Mononuclear cell (primary cell): ENCODE measurements around the gene USP7. TPM values are rescaled to one million over a fixed set of nuclear protein-coding genes. Genes with fewer than 3 reads are reported as not detected.

Source experiments
- H3K27me3 ChIP-seq: 2 replicates; pipeline ENCODE4 v1.6.0; 2011; ENCODE audit warnings: low read length, control low read depth; ENCODE audit not compliant: insufficient read depth
- H3K4me1 ChIP-seq: 2 replicates; pipeline ENCODE4 v1.5.1; 2011; ENCODE audit warnings: mild to moderate bottlenecking, low read length, control low read depth; ENCODE audit not compliant: insufficient read depth
- H3K4me3 ChIP-seq: 2 replicates; pipeline ENCODE4 v1.5.1; 2011; ENCODE audit warnings: mild to moderate bottlenecking, low read length, moderate library complexity
- H3K9me3 ChIP-seq: 2 replicates; pipeline ENCODE4 v1.5.1; 2011; ENCODE audit warnings: low read depth, mild to moderate bottlenecking, control low read depth, low read length
- total RNA-seq: library from RNA; depleted of rRNA; stranded (reverse); fragments of >200 nt; gene quantifications from one replicate; pipeline ENCODE4 v1.2.3, GENCODE V29; 2012

The USP7 gene
- total RNA-seq, 1 donor = 209 TPM

DNA sequence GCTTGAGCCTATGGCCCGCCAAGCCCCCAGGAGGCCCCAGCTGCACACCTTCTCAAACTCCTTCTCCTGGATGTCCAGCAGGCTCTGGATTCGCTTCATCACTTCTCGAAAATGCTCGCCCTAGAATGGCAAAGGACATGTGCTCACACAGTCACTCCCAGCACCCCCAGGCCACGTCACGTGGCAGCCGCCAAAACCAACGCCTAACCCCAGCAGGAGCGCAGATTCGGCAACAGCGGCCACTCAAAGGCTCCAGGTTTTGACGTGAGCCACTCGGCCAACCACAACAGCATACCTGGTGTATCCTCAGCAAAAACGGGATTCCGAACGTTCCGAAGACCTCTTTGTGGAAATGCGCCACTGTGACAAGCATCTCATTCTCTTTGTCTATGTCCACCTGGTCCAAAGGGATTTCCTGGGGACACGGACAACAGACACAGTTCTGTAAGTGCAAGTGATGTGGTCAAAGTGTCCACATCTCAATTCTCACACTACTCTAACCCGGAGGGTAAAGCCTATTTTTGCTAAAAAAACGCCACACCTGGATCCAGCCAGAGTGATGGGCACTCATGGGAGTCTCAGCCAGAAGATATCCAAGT, 68.9 kb downstream of the USP7 start:
- peaks cover 4% of the 10 kb centered on the region for H3K4me1 ChIP-seq
- H3K4me3 ChIP-seq = no peak overlapping the region
- no peaks in the 10 kb centered on the region for H3K27me3 ChIP-seq
- H3K9me3 ChIP-seq = no peaks in the 10 kb centered on the region

DNA sequence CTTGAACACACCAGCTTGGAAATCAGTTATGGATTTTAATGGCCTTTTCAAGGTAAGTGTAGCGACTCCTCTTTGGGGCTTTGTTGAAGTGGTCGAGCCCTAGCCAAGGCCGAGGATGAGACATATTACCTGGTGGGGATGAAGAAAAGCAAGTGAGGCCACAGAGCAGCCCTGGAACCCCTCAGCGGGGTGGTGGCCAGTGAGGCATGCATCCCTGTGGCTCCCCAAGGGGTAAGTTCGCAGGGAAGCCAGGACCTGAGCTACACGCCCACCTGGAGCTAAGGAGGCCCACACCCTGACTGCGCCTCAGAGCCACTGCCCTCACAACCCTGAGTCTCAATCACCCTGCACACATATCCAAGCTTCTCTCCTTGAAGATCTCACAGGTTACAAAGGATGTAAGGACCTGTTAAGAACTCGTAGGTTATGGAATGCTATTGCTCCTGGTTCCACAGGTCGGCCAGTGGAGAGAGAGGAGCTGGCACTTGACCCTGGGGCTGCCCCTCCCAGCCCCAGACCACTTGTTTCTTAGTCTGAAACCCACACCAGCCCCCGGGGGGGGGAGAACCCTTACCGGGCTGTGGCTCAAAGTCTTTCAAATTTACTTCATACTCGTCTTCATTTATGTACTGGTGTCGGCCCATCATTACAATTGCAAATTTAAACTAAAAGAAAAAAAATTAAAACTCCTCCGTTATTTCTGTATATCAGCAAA, 69.6 kb downstream of the USP7 start:
- peaks cover 4% of the 10 kb centered on the region for H3K4me1 ChIP-seq

DNA sequence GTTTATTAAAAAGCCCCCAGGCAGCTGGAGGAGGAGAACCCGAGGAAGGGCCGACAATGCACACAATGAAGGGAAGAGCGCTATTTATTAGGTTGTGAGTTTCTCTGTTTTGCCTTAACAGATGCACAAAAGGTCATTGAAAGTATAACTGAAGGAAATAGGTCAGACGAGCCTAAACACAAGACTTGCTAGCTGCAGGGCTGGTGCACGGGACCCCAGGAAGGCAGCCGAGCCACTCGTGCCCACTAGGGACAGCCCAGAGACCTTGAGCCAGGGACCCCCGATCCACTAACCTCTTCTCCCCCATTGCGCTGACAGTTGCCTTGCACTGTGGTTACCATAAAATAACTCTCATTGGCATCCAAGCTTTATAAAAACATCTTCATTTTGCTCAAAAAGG, 70.3 kb downstream of the USP7 start:
- Histone ChIP-seq H3K4me1 (peaks cover 4% of the 10 kb centered on the region), H3K27me3 (no peaks in the 10 kb centered on the region), H3K9me3 (no peaks in the 10 kb centered on the region), H3K4me3 (no peak overlapping the region)

More for the DNA sequence above, 69.6 kb downstream of the USP7 start:
- H3K9me3 ChIP-seq = no peaks in the 10 kb centered on the region
- H3K27me3 ChIP-seq = no peaks in the 10 kb centered on the region
- no peak overlapping the region for H3K4me3 ChIP-seq

DNA sequence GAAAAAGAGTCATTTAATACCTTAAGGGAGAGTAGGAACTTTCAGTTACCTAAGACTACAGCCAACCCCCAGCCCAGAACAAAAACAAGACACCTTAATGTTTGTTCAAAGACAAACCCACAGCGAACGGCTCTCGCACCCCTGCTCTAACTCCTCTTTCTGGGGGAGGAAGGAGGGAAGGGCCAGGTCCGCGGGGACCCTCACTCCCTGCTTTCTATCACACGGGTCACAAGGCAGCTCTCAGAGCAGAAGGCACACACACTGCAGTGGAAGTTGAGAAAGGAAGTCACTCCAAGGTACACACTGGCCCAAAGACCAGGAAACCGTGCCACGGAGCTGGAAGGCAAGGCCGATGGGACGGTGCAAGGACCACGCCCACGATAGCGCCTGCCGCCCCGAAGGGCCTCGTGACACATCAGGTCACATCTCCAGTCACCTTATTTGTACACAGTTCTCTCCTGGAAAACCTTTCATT, 71.6 kb downstream of the USP7 start:
- Histone ChIP-seq H3K4me1 (peaks cover 4% of the 10 kb centered on the region), H3K9me3 (no peaks in the 10 kb centered on the region), H3K4me3 (no peak overlapping the region), H3K27me3 (no peaks in the 10 kb centered on the region)

DNA sequence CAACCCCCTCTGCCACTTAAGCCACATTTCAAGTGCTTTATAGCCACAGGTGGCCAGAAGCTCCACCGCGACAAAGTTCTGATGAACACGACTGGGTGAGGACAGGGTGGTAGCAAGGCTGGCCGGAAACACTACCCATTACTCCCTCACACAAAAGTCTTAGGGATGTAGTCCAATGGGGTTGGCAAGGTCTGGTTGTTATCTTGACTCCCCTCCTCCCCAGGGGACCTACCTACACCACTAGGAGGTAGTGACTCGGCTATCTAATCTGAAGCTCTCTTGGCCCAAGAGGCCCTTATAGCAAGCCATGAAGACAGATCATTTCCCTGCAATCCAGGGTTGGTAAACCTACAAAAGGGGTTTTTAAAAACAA, 73.2 kb downstream of the USP7 start:
- Histone ChIP-seq H3K27me3 (no peaks in the 10 kb centered on the region), H3K4me3 (no peak overlapping the region), H3K4me1 (peaks cover 4% of the 10 kb centered on the region), H3K9me3 (no peaks in the 10 kb centered on the region)

DNA sequence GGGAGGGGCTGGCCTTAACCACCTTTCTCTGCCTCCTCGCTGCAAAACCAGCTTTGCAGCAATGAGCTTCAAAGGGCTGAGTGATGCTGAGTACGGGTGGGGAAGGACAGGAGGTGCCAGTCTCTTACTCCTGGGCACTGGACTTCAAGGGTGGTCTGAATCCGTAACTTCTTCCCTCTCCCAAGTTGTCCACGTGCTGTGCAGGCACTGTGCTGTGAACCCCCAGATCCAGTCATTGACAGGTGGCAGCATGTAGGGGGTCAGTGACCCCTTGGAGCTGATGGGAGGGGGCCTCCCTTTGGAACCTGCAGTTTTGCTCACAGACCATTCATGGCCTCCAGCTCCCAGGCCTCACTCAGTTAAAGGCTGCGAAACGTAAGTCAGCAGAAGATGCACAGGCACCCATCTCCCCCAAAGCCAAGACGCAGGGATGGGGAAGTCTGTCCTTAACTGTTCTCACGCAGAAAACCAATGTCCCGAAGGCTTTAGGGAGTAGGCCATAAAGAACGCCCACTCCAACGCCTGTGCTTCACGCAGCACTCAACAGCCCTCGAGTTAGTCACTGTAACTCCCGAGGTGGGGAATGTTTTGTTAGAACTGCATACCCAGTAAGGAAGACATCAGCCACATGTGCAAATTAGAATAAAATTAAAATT, 73.7 kb downstream of the USP7 start:
- Histone ChIP-seq H3K27me3 (no peaks in the 10 kb centered on the region), H3K4me1 (peaks cover 4% of the 10 kb centered on the region), H3K4me3 (no peak overlapping the region), H3K9me3 (no peaks in the 10 kb centered on the region)

DNA sequence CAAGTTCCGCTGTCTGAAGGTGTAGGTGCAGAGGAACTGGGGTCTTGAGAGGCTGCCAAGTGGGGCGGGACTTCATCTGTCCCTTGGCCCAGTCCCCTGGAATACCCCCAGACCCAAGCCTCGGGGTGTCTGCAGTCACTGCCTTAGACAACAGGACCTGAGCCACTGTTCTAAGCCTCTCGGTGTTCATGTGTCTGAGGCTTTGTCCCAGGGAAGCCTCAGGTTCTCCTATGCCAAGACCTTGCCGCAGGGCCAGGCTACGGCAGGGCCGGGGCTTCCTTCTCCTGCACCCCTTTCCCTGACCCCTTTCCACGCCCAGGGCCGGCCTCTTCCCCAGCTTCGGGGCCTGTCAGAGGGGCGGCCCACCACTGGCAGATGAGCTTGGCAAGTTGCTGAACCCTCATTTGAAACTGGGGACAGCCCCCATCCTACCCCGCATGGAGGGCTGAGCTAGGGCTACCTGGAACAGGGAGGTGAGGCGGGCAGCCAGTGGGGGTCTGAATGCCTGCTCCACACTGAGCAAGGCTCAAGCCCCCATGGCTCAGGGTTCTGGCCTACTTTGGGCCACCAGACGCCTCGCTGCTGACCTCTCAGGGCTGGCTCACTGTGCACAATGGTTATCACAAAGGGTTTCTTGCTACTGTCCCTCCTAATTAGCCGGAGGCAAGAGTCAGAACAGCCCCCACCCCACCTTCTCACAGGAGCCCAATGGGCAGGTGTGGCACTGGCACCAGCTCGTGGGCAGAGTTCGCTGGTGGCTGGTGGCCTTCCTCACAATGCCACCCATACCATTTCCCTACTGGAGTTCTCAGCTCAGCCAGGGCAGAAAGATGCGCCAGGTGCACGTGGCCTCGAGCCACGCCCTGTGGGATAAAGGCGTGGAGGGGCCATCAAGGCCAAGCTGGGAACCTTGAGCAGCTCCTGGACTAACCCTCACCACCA, 74.5 kb downstream of the USP7 start:
- Histone ChIP-seq H3K27me3 (no peaks in the 10 kb centered on the region), H3K4me1 (peaks cover 4% of the 10 kb centered on the region), H3K4me3 (no peak overlapping the region)

DNA sequence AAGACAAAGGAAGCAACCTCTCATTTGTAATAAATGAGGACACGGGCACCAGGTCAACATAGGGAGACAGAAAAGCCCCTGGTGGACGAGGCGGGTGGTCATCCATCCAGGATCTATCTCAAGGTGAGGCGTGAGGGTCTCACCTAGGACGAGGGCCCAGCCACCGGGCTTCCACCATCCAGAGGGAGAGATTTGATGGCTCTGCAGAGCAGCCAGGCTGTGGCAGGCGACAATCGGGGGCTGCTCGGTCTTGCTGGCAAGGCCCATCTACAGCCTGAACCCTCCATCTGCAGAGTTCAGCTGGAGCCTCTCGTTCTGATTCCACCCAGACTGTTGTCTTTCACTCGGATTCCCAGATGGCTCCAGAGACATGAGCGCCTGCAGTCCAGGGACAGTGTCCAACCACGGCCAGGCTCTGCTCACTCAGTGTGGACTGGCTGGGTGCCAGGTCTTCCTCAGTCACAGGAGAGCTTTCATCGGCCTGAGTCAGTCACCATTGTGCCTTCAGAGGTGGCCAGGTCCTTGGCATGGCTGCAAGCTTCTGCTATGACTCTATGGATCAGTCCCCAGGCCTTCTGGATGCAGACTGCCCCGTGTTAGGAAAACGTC, 75.7 kb downstream of the USP7 start:
- Histone ChIP-seq H3K4me1 (peaks cover 4% of the 10 kb centered on the region), H3K4me3 (no peak overlapping the region), H3K9me3 (no peaks in the 10 kb centered on the region), H3K27me3 (no peaks in the 10 kb centered on the region)

More for the DNA sequence above, 74.5 kb downstream of the USP7 start:
- H3K9me3 ChIP-seq = no peaks in the 10 kb centered on the region

DNA sequence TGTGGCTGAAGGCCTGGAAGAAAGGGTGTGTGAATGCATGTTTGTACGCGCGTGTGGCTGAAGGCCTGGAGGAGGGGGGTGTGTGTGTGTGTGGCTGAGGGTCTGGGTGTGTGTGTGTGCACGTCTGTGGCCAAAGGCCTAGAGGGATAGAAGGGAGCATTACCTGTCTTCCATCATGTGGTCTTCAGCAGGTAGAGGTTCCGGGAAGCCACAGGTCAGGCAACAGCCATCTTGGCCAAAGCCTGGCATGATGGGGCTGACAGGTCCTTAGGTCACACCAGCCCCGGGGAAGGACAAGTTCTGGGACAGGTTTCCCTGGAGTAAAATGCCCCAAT, 76.3 kb downstream of the USP7 start:
- Histone ChIP-seq H3K4me3 (no peak overlapping the region), H3K27me3 (no peaks in the 10 kb centered on the region), H3K4me1 (peaks cover 4% of the 10 kb centered on the region), H3K9me3 (no peaks in the 10 kb centered on the region)

GRCh38 chr16:8886593-8887430, 76.9 kb downstream of the USP7 start:
- H3K9me3 ChIP-seq = no peaks in the 10 kb centered on the region
- no peaks in the 10 kb centered on the region for H3K4me1 ChIP-seq
- H3K4me3 ChIP-seq = no peak overlapping the region
- H3K27me3 ChIP-seq = no peaks in the 10 kb centered on the region

GRCh38 chr16:8885674-8886592, 77.8 kb downstream of the USP7 start:
- H3K4me3 ChIP-seq = no peak overlapping the region
- no peaks in the 10 kb centered on the region for H3K4me1 ChIP-seq
- H3K9me3 ChIP-seq = no peaks in the 10 kb centered on the region
- H3K27me3 ChIP-seq = no peaks in the 10 kb centered on the region

DNA sequence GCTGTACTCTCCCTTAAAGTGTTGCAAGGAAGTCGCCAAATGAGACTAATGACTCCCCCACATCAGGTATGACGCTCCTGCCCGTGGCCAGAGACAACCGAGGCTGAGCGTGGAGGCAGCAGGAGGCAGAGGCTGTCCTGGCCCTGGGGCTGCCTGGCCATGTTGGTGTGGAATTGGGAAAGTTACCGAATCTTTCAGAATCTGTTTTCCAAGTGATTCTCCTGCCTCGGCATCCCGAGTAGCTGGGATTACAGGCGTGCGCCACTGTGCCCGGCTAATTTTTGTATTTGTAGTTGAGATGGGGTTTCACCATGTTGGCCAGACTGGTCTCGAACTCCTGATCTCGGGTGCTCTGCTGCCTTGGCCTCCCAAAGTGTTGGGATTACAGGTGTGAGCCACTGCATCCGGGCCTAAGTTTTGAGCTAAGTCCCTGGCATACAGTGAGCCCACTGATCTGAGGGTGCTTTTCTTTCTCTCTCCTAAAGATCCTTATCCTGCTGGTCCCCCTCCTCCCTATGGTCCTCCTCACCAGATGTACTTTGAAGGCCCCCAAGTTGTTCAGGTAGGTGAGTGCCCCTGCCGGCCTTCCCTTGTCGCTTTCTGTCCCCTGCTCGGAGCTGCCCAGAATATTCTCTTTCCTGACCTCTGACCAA, 80.9 kb downstream of the USP7 start:
- Histone ChIP-seq H3K4me1 (peaks cover 5% of the 10 kb centered on the region), H3K9me3 (no peaks in the 10 kb centered on the region), H3K4me3 (no peak overlapping the region), H3K27me3 (no peaks in the 10 kb centered on the region)
